Measurements from ENCODE around the gene MDGA2. TPM values are rescaled to one million over a fixed set of nuclear protein-coding genes. Genes with fewer than 3 reads are reported as not detected.

Gene MDGA2
- total and polyA plus RNA-seq, 2 of the 13 experiments (the other 11 are each of a cell fraction or from before 2014, with no cell fraction given): not detected

DNA sequence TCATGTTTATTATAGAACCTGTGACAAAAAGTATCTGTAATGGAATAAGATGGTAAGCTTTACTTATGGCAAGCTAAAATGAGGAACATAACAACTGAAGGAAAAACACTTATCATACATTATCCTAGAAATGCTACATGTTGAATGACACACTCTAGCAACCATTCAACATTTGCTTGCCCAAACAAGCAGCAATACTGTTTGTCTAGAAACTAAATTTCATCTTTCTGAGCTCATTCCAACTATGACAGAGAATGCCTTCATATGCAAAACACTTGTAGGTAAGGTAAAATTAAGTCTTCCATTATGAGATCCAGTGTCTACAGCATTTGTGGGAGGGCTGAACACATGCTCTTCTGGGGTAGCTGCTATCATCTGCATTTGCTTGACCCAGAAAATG, 108.1 kb downstream of the MDGA2 start:
- no peaks in the 10 kb centered on the region for H3K79me2 ChIP-seq (ENCODE audit: insufficient read depth, low read length)
- no TSS peak for BruUV-seq (replicated peaks)
- TF ChIP-seq ZFP36L2 (CRISPR knock-in tag; IDR thresholded peaks at IDR 0.05) (no peak), ARNT (IDR thresholded peaks at IDR 0.05) (no peak), SMAD1 (CRISPR knock-in tag; IDR thresholded peaks at IDR 0.05; ENCODE audit: borderline replicate concordance, low read depth) (no peak), MAX (IDR thresholded peaks at IDR 0.05) (no peak), ZSCAN9 (CRISPR knock-in tag; IDR thresholded peaks at IDR 0.05; ENCODE audit: borderline replicate concordance) (no peak), REPIN1 (CRISPR knock-in tag; IDR thresholded peaks at IDR 0.05; ENCODE audit: borderline replicate concordance, low read depth) (no peak), MIER3 (CRISPR knock-in tag; IDR thresholded peaks at IDR 0.05; ENCODE audit: borderline replicate concordance) (no peak), EED (CRISPR knock-in tag; IDR thresholded peaks at IDR 0.05) (no peak), FOXO1 (CRISPR knock-in tag; IDR thresholded peaks at IDR 0.05) (no peak), ZNF713 (CRISPR knock-in tag; IDR thresholded peaks at IDR 0.05) (no peak), BORCS8-MEF2B (CRISPR knock-in tag; IDR thresholded peaks at IDR 0.05) (no peak)
- TF ChIP-seq, protein P1, sequence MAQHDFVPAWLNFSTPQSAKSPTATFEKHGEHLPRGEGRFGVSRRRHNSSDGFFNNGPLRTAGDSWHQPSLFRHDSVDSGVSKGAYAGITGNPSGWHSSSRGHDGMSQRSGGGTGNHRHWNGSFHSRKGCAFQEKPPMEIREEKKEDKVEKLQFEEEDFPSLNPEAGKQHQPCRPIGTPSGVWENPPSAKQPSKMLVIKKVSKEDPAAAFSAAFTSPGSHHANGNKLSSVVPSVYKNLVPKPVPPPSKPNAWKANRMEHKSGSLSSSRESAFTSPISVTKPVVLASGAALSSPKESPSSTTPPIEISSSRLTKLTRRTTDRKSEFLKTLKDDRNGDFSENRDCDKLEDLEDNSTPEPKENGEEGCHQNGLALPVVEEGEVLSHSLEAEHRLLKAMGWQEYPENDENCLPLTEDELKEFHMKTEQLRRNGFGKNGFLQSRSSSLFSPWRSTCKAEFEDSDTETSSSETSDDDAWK (CRISPR knock-in tag; IDR thresholded peaks at IDR 0.05): no peak
- TF ChIP-seq, protein P2, sequence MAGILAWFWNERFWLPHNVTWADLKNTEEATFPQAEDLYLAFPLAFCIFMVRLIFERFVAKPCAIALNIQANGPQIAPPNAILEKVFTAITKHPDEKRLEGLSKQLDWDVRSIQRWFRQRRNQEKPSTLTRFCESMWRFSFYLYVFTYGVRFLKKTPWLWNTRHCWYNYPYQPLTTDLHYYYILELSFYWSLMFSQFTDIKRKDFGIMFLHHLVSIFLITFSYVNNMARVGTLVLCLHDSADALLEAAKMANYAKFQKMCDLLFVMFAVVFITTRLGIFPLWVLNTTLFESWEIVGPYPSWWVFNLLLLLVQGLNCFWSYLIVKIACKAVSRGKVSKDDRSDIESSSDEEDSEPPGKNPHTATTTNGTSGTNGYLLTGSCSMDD (CRISPR knock-in tag; IDR thresholded peaks at IDR 0.05): no peak

More for the DNA sequence above, 108.1 kb downstream of the MDGA2 start:
- no peak for FAIRE-seq
- CTCF ChIA-PET (ENCODE audit: low intra/inter-chr PET ratio, low total read pairs): no interaction called here
- intact Hi-C loops (cut with micrococcal nuclease; ENCODE audit: unreplicated experiment): no loop called here
- Histone ChIP-seq H2AFZ (ENCODE audit: low read length) (no peak overlapping the region), H3K4me2 (ENCODE audit: low read depth, low read length) (no peak overlapping the region), H4K20me1 (ENCODE audit: insufficient read depth, low read length) (no peaks in the 10 kb centered on the region), H3K9me3 (ENCODE audit: low read length) (peaks cover 46% of the 10 kb centered on the region), H3K4me1 (ENCODE audit: insufficient read depth, low read length) (no peaks in the 10 kb centered on the region), H3K27me3 (ENCODE audit: control insufficient read depth in 1 of 2, insufficient read depth in 2 of 2, low read length in 2 of 2) (no peaks in the 10 kb centered on the region), H3K36me3 (replicated peaks in 1 of 2; ENCODE audit: control insufficient read depth in 1 of 2, insufficient read depth in 2 of 2, low read length in 2 of 2) (no peaks in the 10 kb centered on the region), H3K9ac (ENCODE audit: insufficient read depth, low read depth, low read length) (no peak overlapping the region), H3K27ac (ENCODE audit: extremely low read length, insufficient read depth, low read length) (no peak overlapping the region), H3K4me3 (replicated peaks in 1 of 3; ENCODE audit: insufficient read depth in 1 of 3, low read depth in 2 of 3, low read length in 3 of 3) (no peak overlapping the region)
- POLR2A ChIA-PET: no interaction called here
- in situ Hi-C loops (cut with HindIII; ENCODE audit: extremely low pct_ligation_motif_present, low pct_unique_long_range_greater_than_20kb): no loop called here
- no peak for DNase-seq (ENCODE audit: low spot score)
- no peak for ATAC-seq

Data from HepG2 (cell line).